ENCODE data around the gene CPE.

GRCh38 chr4:165489786-165490185 lies 111.0 kb downstream of the CPE start:
- TF ChIP-seq CTCF (IDR thresholded peaks at IDR 0.05) (no peak), POLR2A (IDR thresholded peaks at IDR 0.05) (no peak)

All from vagina (tissue), 2 donors.